ENCODE data around the gene SMAD6. TPM values are rescaled to one million over a fixed set of nuclear protein-coding genes. Genes with fewer than 3 reads are reported as not detected.

Gene SMAD6
- total and polyA plus RNA-seq, 9 donors = 3.8 to 20.3 (median 13.9) TPM

GRCh38 chr15:66742286-66742685 is 40.2 kb downstream of the SMAD6 start:
- no peaks in the 10 kb centered on the region for H3K27me3 ChIP-seq
- TF ChIP-seq EP300 (IDR thresholded peaks at IDR 0.05) = no peak
- no peak for TF ChIP-seq CTCF (IDR thresholded peaks at IDR 0.05)
- TF ChIP-seq POLR2A (IDR thresholded peaks at IDR 0.05) = no peak
- peaks cover 39% of the 10 kb centered on the region for H3K4me1 ChIP-seq (ENCODE audit: insufficient read depth)
- peak in 2 of 5 donors; percentile 23 to 27 for DNase-seq
- H3K36me3 ChIP-seq = no peaks in the 10 kb centered on the region
- no peak overlapping the region for H3K27ac ChIP-seq
- intact Hi-C loops (cut with DNase I) = no loop called here
- 81 to 99% (median 89%) methylated on average over 6 of the region's 6 CpGs for whole genome bisulfite sequencing, 3 donors
- H3K4me3 ChIP-seq = no peak overlapping the region
- no peaks in the 10 kb centered on the region for H3K9me3 ChIP-seq

GRCh38 chr15:66743204-66743603 is 41.2 kb downstream of the SMAD6 start:
- TF ChIP-seq EP300 (IDR thresholded peaks at IDR 0.05) = no peak
- TF ChIP-seq POLR2A (IDR thresholded peaks at IDR 0.05) = no peak
- TF ChIP-seq CTCF (IDR thresholded peaks at IDR 0.05) = no peak
- Histone ChIP-seq H3K27me3 (no peaks in the 10 kb centered on the region), H3K4me3 (no peak overlapping the region), H3K9me3 (no peaks in the 10 kb centered on the region), H3K27ac (no peak overlapping the region), H3K4me1 (ENCODE audit: insufficient read depth) (peaks cover 44% of the 10 kb centered on the region), H3K36me3 (no peaks in the 10 kb centered on the region)
- intact Hi-C loops (cut with DNase I) = no loop called here
- 93 to 94% (median 93%) methylated on average over 5 of the region's 5 CpGs for WGBS, 3 donors
- no peak for DNase-seq

GRCh38 chr15:66743703-66744536 is 41.9 kb downstream of the SMAD6 start:
- Histone ChIP-seq H3K9me3 (no peaks in the 10 kb centered on the region), H3K4me3 (no peak overlapping the region), H3K4me1 (ENCODE audit: insufficient read depth) (peaks cover 44% of the 10 kb centered on the region), H3K27ac (no peak overlapping the region), H3K36me3 (no peaks in the 10 kb centered on the region), H3K27me3 (no peaks in the 10 kb centered on the region)
- TF ChIP-seq POLR2A (IDR thresholded peaks at IDR 0.05) (no peak), CTCF (IDR thresholded peaks at IDR 0.05) (no peak), EP300 (IDR thresholded peaks at IDR 0.05) (no peak)
- peak in 3 of 5 donors; percentile 36 to 51 (median 48) for DNase-seq
- intact Hi-C loops (cut with DNase I) = no loop called here
- 17 to 28% (median 18%) methylated on average over 15 of the region's 15 CpGs for WGBS, 3 donors

GRCh38 chr15:66744610-66745279 is 42.7 kb downstream of the SMAD6 start:
- TF ChIP-seq CTCF (IDR thresholded peaks at IDR 0.05) (peak in 1 of 3 donors; percentile 16), EP300 (IDR thresholded peaks at IDR 0.05) (no peak), POLR2A (IDR thresholded peaks at IDR 0.05) (no peak)
- intact Hi-C loops (cut with DNase I) = no loop called here
- Histone ChIP-seq H3K9me3 (no peaks in the 10 kb centered on the region), H3K36me3 (no peaks in the 10 kb centered on the region), H3K27me3 (no peaks in the 10 kb centered on the region), H3K4me3 (no peak overlapping the region), H3K27ac (peak overlapping the region in 1 of 2 donors; percentile 10), H3K4me1 (ENCODE audit: insufficient read depth) (peaks cover 47% of the 10 kb centered on the region)
- DNase-seq = peak in 2 of 5 donors; percentile 36 to 38
- WGBS, 3 donors = 60 to 69% (median 64%) methylated on average over 4 of the region's 4 CpGs
